Measurements from ENCODE around the gene ATN1. TPM values are rescaled to one million over a fixed set of nuclear protein-coding genes. Genes with fewer than 3 reads are reported as not detected.
A peak's percentile ranks its signal among the peaks of the same experiment; 100 is the strongest.

ATN1 gene
- total and polyA plus RNA-seq, 9 of the 15 experiments (the other 6 are each of a cell fraction or from before 2014, with no cell fraction given), result 0.15 to 49.8 (median 2.7) TPM

DNA sequence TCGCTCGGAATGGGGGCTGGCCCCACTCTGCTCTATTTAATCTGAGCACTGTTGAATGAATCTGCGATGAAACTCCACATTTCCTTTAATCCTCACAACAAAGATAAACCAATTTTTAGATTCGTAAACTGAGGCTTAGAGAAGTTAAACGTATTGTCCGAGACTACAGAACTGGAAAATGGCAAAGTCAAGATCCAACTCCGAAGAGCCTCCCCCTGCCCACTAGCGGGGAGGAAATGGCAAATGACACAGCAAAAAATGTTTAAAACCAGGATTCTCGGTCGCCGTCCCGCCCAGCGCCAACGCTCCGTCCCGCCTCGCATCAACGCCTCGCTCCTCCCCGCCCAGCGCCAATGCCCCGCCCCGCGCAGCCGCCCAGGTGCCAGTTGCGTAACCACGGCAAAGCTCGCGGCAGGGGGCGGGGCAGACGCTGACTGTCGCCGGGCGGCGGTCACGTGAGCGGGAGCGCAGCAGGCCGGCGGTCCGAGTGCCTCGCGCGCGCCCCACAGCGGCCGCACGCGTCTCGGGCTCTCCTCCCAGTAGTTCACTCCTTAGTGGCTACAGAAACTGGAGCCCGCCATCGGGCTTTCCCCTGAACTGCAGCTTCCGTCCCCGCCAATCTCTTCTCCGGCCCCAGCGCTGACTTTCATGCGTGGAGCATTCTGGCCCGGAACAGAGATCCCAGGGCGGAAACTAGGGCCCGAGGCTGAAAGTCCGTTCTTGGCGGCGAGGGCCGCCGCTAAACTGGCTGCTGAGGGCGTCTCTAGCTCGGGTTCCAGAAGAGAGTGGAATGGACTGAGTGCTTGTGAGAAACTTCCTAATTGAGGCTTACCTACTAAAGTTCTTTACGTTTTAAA is 36.7 kb upstream of the ATN1 start (continued):
- TF ChIP-seq, protein P1, sequence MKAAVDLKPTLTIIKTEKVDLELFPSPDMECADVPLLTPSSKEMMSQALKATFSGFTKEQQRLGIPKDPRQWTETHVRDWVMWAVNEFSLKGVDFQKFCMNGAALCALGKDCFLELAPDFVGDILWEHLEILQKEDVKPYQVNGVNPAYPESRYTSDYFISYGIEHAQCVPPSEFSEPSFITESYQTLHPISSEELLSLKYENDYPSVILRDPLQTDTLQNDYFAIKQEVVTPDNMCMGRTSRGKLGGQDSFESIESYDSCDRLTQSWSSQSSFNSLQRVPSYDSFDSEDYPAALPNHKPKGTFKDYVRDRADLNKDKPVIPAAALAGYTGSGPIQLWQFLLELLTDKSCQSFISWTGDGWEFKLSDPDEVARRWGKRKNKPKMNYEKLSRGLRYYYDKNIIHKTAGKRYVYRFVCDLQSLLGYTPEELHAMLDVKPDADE (conservative IDR thresholded peaks at IDR 0.05; ENCODE audit: control insufficient read depth, low read depth, low read length), result no peak
- TF ChIP-seq EP400 (IDR thresholded peaks at IDR 0.05) (peak; percentile 73), ZNF282 (CRISPR knock-in tag; IDR thresholded peaks at IDR 0.05) (no peak), ZBTB17 (CRISPR knock-in tag; IDR thresholded peaks at IDR 0.05) (no peak; the same call in 1 of the 2 replicates), TBL1XR1 (IDR thresholded peaks at IDR 0.05; ENCODE audit: low read length in 2 of 2) (0 out of 4 replicates have a peak, but pooled peaks of 1 of the 2 experiments have one; percentile 12), ZNF175 (CRISPR knock-in tag; IDR thresholded peaks at IDR 0.05; ENCODE audit: low read depth) (no peak), ZNF764 (CRISPR knock-in tag; IDR thresholded peaks at IDR 0.05; ENCODE audit: low read depth) (no peak), JUND (IDR thresholded peaks at IDR 0.05; ENCODE audit: borderline replicate concordance, low read depth, low read length) (peak; percentile 56), JUND (tag; IDR thresholded peaks at IDR 0.05; ENCODE audit: borderline replicate concordance, low read depth, low read length) (peak; percentile 48; the same call in 1 of the 3 replicates), FOXP1 (CRISPR knock-in tag; IDR thresholded peaks at IDR 0.05) (peak; percentile 38; the same call in 1 of the 2 replicates), NR1H2 (CRISPR knock-in tag; IDR thresholded peaks at IDR 0.05) (no peak), HDAC2 (IDR thresholded peaks at IDR 0.05) (peak; percentile 27; the same call in 1 of the 2 replicates), ZNF232 (CRISPR knock-in tag; IDR thresholded peaks at IDR 0.05) (no peak), ESRRA (IDR thresholded peaks at IDR 0.05; ENCODE audit: borderline replicate concordance, low read depth) (peak; percentile 53; the same call in 1 of the 2 replicates), FIP1L1 (IDR thresholded peaks at IDR 0.05; ENCODE audit: low read depth, low read length, poor library complexity, severe bottlenecking) (peak; percentile 65)
- TF ChIP-seq, protein P2, sequence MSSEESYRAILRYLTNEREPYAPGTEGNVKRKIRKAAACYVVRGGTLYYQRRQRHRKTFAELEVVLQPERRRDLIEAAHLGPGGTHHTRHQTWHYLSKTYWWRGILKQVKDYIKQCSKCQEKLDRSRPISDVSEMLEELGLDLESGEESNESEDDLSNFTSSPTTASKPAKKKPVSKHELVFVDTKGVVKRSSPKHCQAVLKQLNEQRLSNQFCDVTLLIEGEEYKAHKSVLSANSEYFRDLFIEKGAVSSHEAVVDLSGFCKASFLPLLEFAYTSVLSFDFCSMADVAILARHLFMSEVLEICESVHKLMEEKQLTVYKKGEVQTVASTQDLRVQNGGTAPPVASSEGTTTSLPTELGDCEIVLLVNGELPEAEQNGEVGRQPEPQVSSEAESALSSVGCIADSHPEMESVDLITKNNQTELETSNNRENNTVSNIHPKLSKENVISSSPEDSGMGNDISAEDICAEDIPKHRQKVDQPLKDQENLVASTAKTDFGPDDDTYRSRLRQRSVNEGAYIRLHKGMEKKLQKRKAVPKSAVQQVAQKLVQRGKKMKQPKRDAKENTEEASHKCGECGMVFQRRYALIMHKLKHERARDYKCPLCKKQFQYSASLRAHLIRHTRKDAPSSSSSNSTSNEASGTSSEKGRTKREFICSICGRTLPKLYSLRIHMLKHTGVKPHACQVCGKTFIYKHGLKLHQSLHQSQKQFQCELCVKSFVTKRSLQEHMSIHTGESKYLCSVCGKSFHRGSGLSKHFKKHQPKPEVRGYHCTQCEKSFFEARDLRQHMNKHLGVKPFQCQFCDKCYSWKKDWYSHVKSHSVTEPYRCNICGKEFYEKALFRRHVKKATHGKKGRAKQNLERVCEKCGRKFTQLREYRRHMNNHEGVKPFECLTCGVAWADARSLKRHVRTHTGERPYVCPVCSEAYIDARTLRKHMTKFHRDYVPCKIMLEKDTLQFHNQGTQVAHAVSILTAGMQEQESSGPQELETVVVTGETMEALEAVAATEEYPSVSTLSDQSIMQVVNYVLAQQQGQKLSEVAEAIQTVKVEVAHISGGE (CRISPR knock-in tag; IDR thresholded peaks at IDR 0.05), result peak in 1 of 3 experiments; percentile 81; a peak in 2 of 6 replicates
- TF ChIP-seq, protein P3, sequence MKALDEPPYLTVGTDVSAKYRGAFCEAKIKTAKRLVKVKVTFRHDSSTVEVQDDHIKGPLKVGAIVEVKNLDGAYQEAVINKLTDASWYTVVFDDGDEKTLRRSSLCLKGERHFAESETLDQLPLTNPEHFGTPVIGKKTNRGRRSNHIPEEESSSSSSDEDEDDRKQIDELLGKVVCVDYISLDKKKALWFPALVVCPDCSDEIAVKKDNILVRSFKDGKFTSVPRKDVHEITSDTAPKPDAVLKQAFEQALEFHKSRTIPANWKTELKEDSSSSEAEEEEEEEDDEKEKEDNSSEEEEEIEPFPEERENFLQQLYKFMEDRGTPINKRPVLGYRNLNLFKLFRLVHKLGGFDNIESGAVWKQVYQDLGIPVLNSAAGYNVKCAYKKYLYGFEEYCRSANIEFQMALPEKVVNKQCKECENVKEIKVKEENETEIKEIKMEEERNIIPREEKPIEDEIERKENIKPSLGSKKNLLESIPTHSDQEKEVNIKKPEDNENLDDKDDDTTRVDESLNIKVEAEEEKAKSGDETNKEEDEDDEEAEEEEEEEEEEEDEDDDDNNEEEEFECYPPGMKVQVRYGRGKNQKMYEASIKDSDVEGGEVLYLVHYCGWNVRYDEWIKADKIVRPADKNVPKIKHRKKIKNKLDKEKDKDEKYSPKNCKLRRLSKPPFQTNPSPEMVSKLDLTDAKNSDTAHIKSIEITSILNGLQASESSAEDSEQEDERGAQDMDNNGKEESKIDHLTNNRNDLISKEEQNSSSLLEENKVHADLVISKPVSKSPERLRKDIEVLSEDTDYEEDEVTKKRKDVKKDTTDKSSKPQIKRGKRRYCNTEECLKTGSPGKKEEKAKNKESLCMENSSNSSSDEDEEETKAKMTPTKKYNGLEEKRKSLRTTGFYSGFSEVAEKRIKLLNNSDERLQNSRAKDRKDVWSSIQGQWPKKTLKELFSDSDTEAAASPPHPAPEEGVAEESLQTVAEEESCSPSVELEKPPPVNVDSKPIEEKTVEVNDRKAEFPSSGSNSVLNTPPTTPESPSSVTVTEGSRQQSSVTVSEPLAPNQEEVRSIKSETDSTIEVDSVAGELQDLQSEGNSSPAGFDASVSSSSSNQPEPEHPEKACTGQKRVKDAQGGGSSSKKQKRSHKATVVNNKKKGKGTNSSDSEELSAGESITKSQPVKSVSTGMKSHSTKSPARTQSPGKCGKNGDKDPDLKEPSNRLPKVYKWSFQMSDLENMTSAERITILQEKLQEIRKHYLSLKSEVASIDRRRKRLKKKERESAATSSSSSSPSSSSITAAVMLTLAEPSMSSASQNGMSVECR (CRISPR knock-in tag; IDR thresholded peaks at IDR 0.05), result peak; percentile 7; the same call in 1 of the 2 replicates

All from K562 (cell line).